H9 (cell line): Measurements from ENCODE around the gene COMMD1. TPM values are rescaled to one million over a fixed set of nuclear protein-coding genes. Genes with fewer than 3 reads are reported as not detected.

Experiments
- DNase-seq: peaks from one replicate; pipeline ENCODE4 v3.0.0-alpha.2; 2017
- H2AFZ ChIP-seq: one replicate; pipeline ENCODE4 v1.6.1; 2013; ENCODE audit warnings: mild to moderate bottlenecking, low read length, control low read depth, moderate library complexity
- H2AK5ac ChIP-seq: 2 replicates; pipeline ENCODE4 v1.6.1; 2013; ENCODE audit warnings: low read length, control low read depth, mixed read lengths; ENCODE audit not compliant: insufficient read length
- H2BK120ac ChIP-seq: one replicate; pipeline ENCODE4 v1.6.1; 2013; ENCODE audit warnings: low read depth, mild to moderate bottlenecking, low read length, control low read depth, inconsistent platforms; ENCODE audit not compliant: poor library complexity, severe bottlenecking
- H2BK12ac ChIP-seq: 2 replicates; pipeline ENCODE4 v1.6.1; 2013; ENCODE audit warnings: low read length, control low read depth, mixed read lengths, low read depth; ENCODE audit not compliant: insufficient read length
- H2BK15ac ChIP-seq: 2 replicates; pipeline ENCODE4 v1.6.1; 2013; ENCODE audit warnings: low read depth, low read length, control low read depth
- H2BK20ac ChIP-seq: one replicate; pipeline ENCODE4 v1.6.1; 2013; ENCODE audit warnings: low read depth, mild to moderate bottlenecking, low read length, control low read depth, inconsistent platforms; ENCODE audit not compliant: poor library complexity, severe bottlenecking
- H2BK5ac ChIP-seq: 2 replicates; pipeline ENCODE4 v1.6.1; 2013; ENCODE audit warnings: low read length, control low read depth, mixed read lengths; ENCODE audit not compliant: insufficient read length
- H3K14ac ChIP-seq: 2 replicates; pipeline ENCODE4 v1.6.1; 2013; ENCODE audit warnings: low read length, control low read depth; ENCODE audit not compliant: insufficient read depth
- H3K18ac ChIP-seq: 2 replicates; pipeline ENCODE4 v1.6.1; 2013; ENCODE audit warnings: low read depth, mild to moderate bottlenecking, mixed read lengths, low read length, control low read depth; ENCODE audit not compliant: insufficient read length
- H3K23ac ChIP-seq: 2 replicates; pipeline ENCODE4 v1.6.1; 2013; ENCODE audit warnings: low read length, control low read depth, mixed read lengths, low read depth; ENCODE audit not compliant: insufficient read length
- H3K23me2 ChIP-seq: 2 replicates; pipeline ENCODE4 v1.6.1; 2013; ENCODE audit warnings: low read depth, mild to moderate bottlenecking, mixed read lengths, low read length, control low read depth; ENCODE audit not compliant: insufficient read length, poor library complexity, severe bottlenecking
- H3K27ac ChIP-seq: 2 replicates; pipeline ENCODE4 v1.5.1; 2013; ENCODE audit warnings: low read length, control low read depth, mixed read lengths, low read depth; ENCODE audit not compliant: insufficient read length
- H3K27me3 ChIP-seq: 2 replicates; pipeline ENCODE4 v1.6.1; 2013; ENCODE audit warnings: low read length, control low read depth, inconsistent platforms; ENCODE audit not compliant: insufficient read depth
- H3K4ac ChIP-seq: 2 replicates; pipeline ENCODE4 v1.6.1; 2013; ENCODE audit warnings: low read depth, mild to moderate bottlenecking, control low read depth, inconsistent platforms, low read length, moderate library complexity
- H3K4me1 ChIP-seq: 2 replicates; pipeline ENCODE4 v1.6.1; 2013; ENCODE audit warnings: low read length, control low read depth, inconsistent platforms; ENCODE audit not compliant: insufficient read depth
- H3K4me2 ChIP-seq: 2 replicates; pipeline ENCODE4 v1.6.1; 2013; ENCODE audit warnings: low read length, control low read depth, mixed read lengths; ENCODE audit not compliant: insufficient read length, insufficient read depth
- H3K56ac ChIP-seq: 2 replicates; pipeline ENCODE4 v1.6.1; 2013; ENCODE audit warnings: low read depth, mild to moderate bottlenecking, mixed read lengths, low read length, control low read depth; ENCODE audit not compliant: insufficient read length
- H3K79me1 ChIP-seq: 2 replicates; pipeline ENCODE4 v1.6.1; 2013; ENCODE audit warnings: low read depth, mild to moderate bottlenecking, moderate library complexity, low read length, control low read depth, inconsistent platforms; ENCODE audit not compliant: insufficient read depth, poor library complexity, severe bottlenecking
- H3K79me2 ChIP-seq: 2 replicates; pipeline ENCODE4 v1.6.1; 2013; ENCODE audit warnings: low read length, control low read depth, inconsistent platforms; ENCODE audit not compliant: insufficient read depth
- H3K9ac ChIP-seq: 2 replicates; pipeline ENCODE4 v1.6.1; 2013; ENCODE audit warnings: low read length, control low read depth, mixed read lengths; ENCODE audit not compliant: insufficient read length; ENCODE audit errors: extremely low read depth
- H3K9me3 ChIP-seq: one replicate; pipeline ENCODE4 v1.6.1; 2013; ENCODE audit warnings: low read depth, low read length, inconsistent platforms; ENCODE audit not compliant: control insufficient read depth
- H3T11ph ChIP-seq: one replicate; pipeline ENCODE4 v1.6.1; 2013; ENCODE audit warnings: mild to moderate bottlenecking, low read length, control low read depth, inconsistent platforms
- H4K20me1 ChIP-seq: one replicate; pipeline ENCODE4 v1.6.1; 2013; ENCODE audit not compliant: control insufficient read depth, insufficient read length, insufficient read depth
- H4K5ac ChIP-seq: 2 replicates; pipeline ENCODE4 v1.6.1; 2013; ENCODE audit warnings: low read depth, mild to moderate bottlenecking, mixed read lengths, low read length, control low read depth; ENCODE audit not compliant: insufficient read length
- H4K8ac ChIP-seq: replicated peaks from 2 replicates; pipeline ENCODE4 v1.6.1; 2013; ENCODE audit warnings: low read length, control low read depth, mixed read lengths, low read depth; ENCODE audit not compliant: insufficient read length
- H4K91ac ChIP-seq: 2 replicates; pipeline ENCODE4 v1.6.1; 2013; ENCODE audit warnings: low read depth, mild to moderate bottlenecking, moderate library complexity, mixed read lengths, low read length, control low read depth; ENCODE audit not compliant: insufficient read length
- H3K27ac Mint-ChIP-seq, 3 experiments: 2 replicates in 2 of 3; 3 replicates in 1 of 3; pipeline ENCODE4 v1.8.0; 2020 to 2021; ENCODE audit warnings: mixed read lengths in 3 of 3, mild to moderate bottlenecking in 1 of 3, moderate library complexity in 1 of 3
- H3K27me3 Mint-ChIP-seq: 2 replicates; pipeline ENCODE4 v1.8.0; 2021; ENCODE audit warnings: low read depth, mild to moderate bottlenecking, moderate library complexity, mixed read lengths
- H3K36me3 Mint-ChIP-seq, 3 experiments: 2 replicates in 2 of 3; 3 replicates in 1 of 3; pipeline ENCODE4 v1.8.0; 2020 to 2021; ENCODE audit warnings: low read depth in 3 of 3, mixed read lengths in 3 of 3; ENCODE audit not compliant: insufficient read depth in 1 of 3
- H3K4me1 Mint-ChIP-seq, 2 experiments: 2 replicates each; pipeline ENCODE4 v1.8.0; 2020; ENCODE audit warnings: mixed read lengths in 2 of 2
- H3K4me3 Mint-ChIP-seq, 2 experiments: 2 replicates in 1 of 2; 3 replicates in 1 of 2; pipeline ENCODE4 v1.8.0; 2020 to 2021; ENCODE audit warnings: mild to moderate bottlenecking in 2 of 2, mixed read lengths in 2 of 2, moderate library complexity in 1 of 2
- H3K9me3 Mint-ChIP-seq, 2 experiments: 2 replicates in 1 of 2; 3 replicates in 1 of 2; pipeline ENCODE4 v1.8.0; 2020; ENCODE audit warnings: mild to moderate bottlenecking in 2 of 2, mixed read lengths in 2 of 2, moderate library complexity in 1 of 2
- CTCF ChIP-seq: fragments of 200-600 bp; sonication (generic); conservative IDR thresholded peaks from 3 replicates; pipeline ENCODE4 v1.8.0; 2021; ENCODE audit warnings: antibody characterized with exemption, mild to moderate bottlenecking
- WGBS: extraction: QIAGEN DNeasy Blood & Tissue Kit; methylation state at CpG from one replicate; pipeline ENCODE4 v1.1.7; 2013; ENCODE audit warnings: missing lambda C conversion rate, low lambda C conversion rate, mixed read lengths; ENCODE audit not compliant: insufficient read length; ENCODE audit errors: extremely low coverage; 5-methylcytosine and 5-hydroxymethylcytosine counted together
- total RNA-seq: library from RNA; stranded (reverse); gene quantifications from 2 replicates; pipeline ENCODE4 v1.2.1, GENCODE V29; 2021

COMMD1 gene
- total RNA-seq, 1 experiment from 2014 or later = 31.5 TPM

- Histone ChIP-seq H2BK15ac (no peak overlapping the region), H2AFZ (no peak overlapping the region), H3K4ac (no peak overlapping the region), H3K9ac (no peak overlapping the region), H2BK20ac (peak overlapping the region; percentile 75), H4K5ac (no peak overlapping the region), H2BK120ac (no peak overlapping the region), H2AK5ac (no peak overlapping the region), H3K27me3 (no peaks in the 10 kb centered on the region), H4K8ac (no peak overlapping the region), H3K23me2 (no peaks in the 10 kb centered on the region), H3T11ph (no peak overlapping the region), H3K23ac (no peak overlapping the region), H3K27ac (no peak overlapping the region), H3K79me1 (no peaks in the 10 kb centered on the region), H3K4me2 (no peak overlapping the region), H3K79me2 (no peaks in the 10 kb centered on the region), H4K91ac (no peak overlapping the region), H2BK5ac (no peak overlapping the region), H3K56ac (no peak overlapping the region), H3K18ac (no peak overlapping the region), H2BK12ac (no peak overlapping the region), H3K4me1 (no peaks in the 10 kb centered on the region), H3K14ac (no peak overlapping the region), H4K20me1 (no peaks in the 10 kb centered on the region), H3K9me3 (no peaks in the 10 kb centered on the region)
- H3K9me3 Mint-ChIP-seq = peaks cover 0 to 7% of the 10 kb centered on the region in 2 experiments; a peak in 2 of 5 replicates
- no peaks in the 10 kb centered on the region for H3K27me3 Mint-ChIP-seq
- H3K27ac Mint-ChIP-seq = no peak overlapping the region
- TF ChIP-seq CTCF = no peak
- WGBS = no CpG with 5 or more reads among the region's 5 CpGs
- no peak for DNase-seq
- peaks cover 4 to 23% (median 20%) of the 10 kb centered on the region in 3 experiments; a peak in 6 of 7 replicates for H3K36me3 Mint-ChIP-seq
- peaks cover 10 to 20% of the 10 kb centered on the region in 2 experiments for H3K4me1 Mint-ChIP-seq
- no peak overlapping the region for H3K4me3 Mint-ChIP-seq
Measured at GRCh38 chr2:61962095-61962984, 56.9 kb downstream of the COMMD1 start.
